HepG2 (cell line): Measurements from ENCODE around the gene HES6. TPM values are rescaled to one million over a fixed set of nuclear protein-coding genes. Genes with fewer than 3 reads are reported as not detected.

Source experiments
- ATF7 ChIP-seq, 2 experiments: fragments of 450-650 bp in 1 of 2; sonication (generic) in 1 of 2; formaldehyde crosslinking in 1 of 2; IDR thresholded peaks; 2 replicates each; pipeline versions ENCODE4 v1.4.0 to v1.6.1; 2016 to 2020; ENCODE audit warnings: antibody characterized with exemption in 1 of 2, mild to moderate bottlenecking in 1 of 2, missing genetic modification reagents in 1 of 2
- BCLAF1 ChIP-seq: fragments of 450-650 bp; IDR thresholded peaks from 2 replicates; pipeline ENCODE4 v1.6.1; 2017; ENCODE audit warnings: mild to moderate bottlenecking
- CCDC6 ChIP-seq: sonication (generic); formaldehyde crosslinking; IDR thresholded peaks from 2 replicates; pipeline ENCODE4 v1.8.1; 2022; ENCODE audit warnings: mild to moderate bottlenecking, missing genetic modification reagents, moderate library complexity
- FOXO4 ChIP-seq: sonication (generic); formaldehyde crosslinking; conservative IDR thresholded peaks from 2 replicates; pipeline ENCODE4 v1.8.1; 2023; ENCODE audit warnings: missing genetic modification reagents
- GMEB1 ChIP-seq: sonication (generic); formaldehyde crosslinking; IDR thresholded peaks from 2 replicates; pipeline ENCODE4 v1.5.1; 2020; ENCODE audit warnings: missing genetic modification reagents, mild to moderate bottlenecking, borderline replicate concordance
- HMG20A ChIP-seq: IDR thresholded peaks from 2 replicates; pipeline ENCODE4 v1.6.1; 2016; ENCODE audit warnings: borderline replicate concordance
- KLF6 ChIP-seq: IDR thresholded peaks from 2 replicates; pipeline ENCODE4 v1.8.0; 2016; ENCODE audit warnings: missing biosample characterization, missing genetic modification reagents
- NR2F2 ChIP-seq: IDR thresholded peaks from 2 replicates; pipeline ENCODE4 v1.6.1; 2012; ENCODE audit warnings: low read depth, inconsistent platforms, borderline replicate concordance
- PAF1 ChIP-seq: IDR thresholded peaks from 2 replicates; pipeline ENCODE4 v1.6.1; 2016; ENCODE audit warnings: missing genetic modification reagents, missing compliant biosample characterization
- TBX2 ChIP-seq: sonication (generic); formaldehyde crosslinking; IDR thresholded peaks from 2 replicates; pipeline ENCODE4 v1.5.0; 2020; ENCODE audit warnings: missing genetic modification reagents, mild to moderate bottlenecking, borderline replicate concordance
- TCF7 ChIP-seq: sonication (generic); IDR thresholded peaks from 2 replicates; pipeline ENCODE4 v1.6.1; 2016; ENCODE audit warnings: antibody characterized with exemption, low read depth
- THRA ChIP-seq: sonication (generic); formaldehyde crosslinking; IDR thresholded peaks from 2 replicates; pipeline ENCODE4 v1.4.0; 2020; ENCODE audit warnings: missing genetic modification reagents, borderline replicate concordance
- ZBTB33 ChIP-seq: sonication (generic); formaldehyde crosslinking; IDR thresholded peaks from 2 replicates; pipeline ENCODE4 v1.4.0; 2020; ENCODE audit warnings: missing genetic modification reagents
- ZBTB37 ChIP-seq: sonication (generic); formaldehyde crosslinking; IDR thresholded peaks from 2 replicates; pipeline ENCODE4 v1.4.0; 2020; ENCODE audit warnings: mild to moderate bottlenecking, missing genetic modification reagents
- ZC3H13 ChIP-seq: sonication (generic); formaldehyde crosslinking; IDR thresholded peaks from 2 replicates; pipeline ENCODE4 v1.8.1; 2023; ENCODE audit warnings: mild to moderate bottlenecking, missing genetic modification reagents, moderate library complexity
- ZNF567 ChIP-seq: sonication (generic); formaldehyde crosslinking; IDR thresholded peaks from 2 replicates; pipeline ENCODE4 v1.8.1; 2023; ENCODE audit warnings: mild to moderate bottlenecking, missing genetic modification reagents, borderline replicate concordance
- ZNF644 ChIP-seq: IDR thresholded peaks from 2 replicates; pipeline ENCODE4 v1.6.1; 2016; ENCODE audit warnings: low read depth
- ZNF761 ChIP-seq: sonication (generic); formaldehyde crosslinking; conservative IDR thresholded peaks from 2 replicates; pipeline ENCODE4 v1.4.0; 2020; ENCODE audit warnings: mild to moderate bottlenecking, missing genetic modification reagents
- ZSCAN12 ChIP-seq: sonication (generic); formaldehyde crosslinking; IDR thresholded peaks from 2 replicates; pipeline ENCODE4 v1.9.0; 2021; ENCODE audit warnings: mild to moderate bottlenecking, missing genetic modification reagents
- polyA plus RNA-seq, 8 experiments: library from polyadenylated mRNA; depleted of rRNA in 3 of 8; stranded (reverse) in 7 of 8; unstranded in 1 of 8; fragments of >200 nt; fragmentation: Illumina TruSeq in 4 of 8; extraction: Trizol in 4 of 8; gene quantifications; 2 replicates each; pipeline versions ENCODE4 v1.2.1 to v1.2.3, GENCODE V29; 2011 to 2016; ENCODE audit warnings: low read depth in 4 of 8, missing spikeins in 1 of 8, mixed read lengths in 1 of 8; ENCODE audit not compliant: insufficient read depth in 1 of 8
- total RNA-seq, 5 experiments: library from RNA; depleted of rRNA; stranded (reverse); fragments of >200 nt; fragmentation: Illumina TruSeq; extraction: Trizol; gene quantifications; 2 replicates each; pipeline ENCODE4 v1.2.3, GENCODE V29; 2016; ENCODE audit warnings: low read depth in 1 of 5

HES6 gene
- total and polyA plus RNA-seq, 2 of the 13 experiments (the other 11 are each of a cell fraction or from before 2014, with no cell fraction given) = 19.5 to 82.8 TPM

GRCh38 chr2:238285653-238286082 lies 45.8 kb upstream of the HES6 start (continued):
- TF ChIP-seq GMEB1 = 0 out of 2 replicates have a peak, but pooled peaks have one; percentile 45
- no peak for TF ChIP-seq PAF1 (CRISPR knock-in tag)
- no peak for TF ChIP-seq BCLAF1
- TF ChIP-seq ATF7 (IDR thresholded peaks at IDR 0.05) = no peak; the same call in 1 of the 2 replicates
- 0 out of 2 replicates have a peak, but pooled peaks have one; percentile 46 for TF ChIP-seq ATF7 (CRISPR knock-in tag; IDR thresholded peaks at IDR 0.05)
- 0 out of 2 replicates have a peak, but pooled peaks have one; percentile 57 for TF ChIP-seq CCDC6 (CRISPR knock-in tag)
- TF ChIP-seq TBX2 (CRISPR knock-in tag) = no peak
- no peak for TF ChIP-seq ZNF761 (CRISPR knock-in tag)
- TF ChIP-seq FOXO4 = no peak
- no peak for TF ChIP-seq ZBTB37 (CRISPR knock-in tag)
- peak; percentile 30; the same call in 1 of the 2 replicates for TF ChIP-seq TCF7
- TF ChIP-seq NR2F2 = no peak
- TF ChIP-seq ZBTB33 (CRISPR knock-in tag) = 0 out of 2 replicates have a peak, but pooled peaks have one; percentile 27
- 0 out of 2 replicates have a peak, but pooled peaks have one; percentile 14 for TF ChIP-seq ZNF644 (CRISPR knock-in tag)
- TF ChIP-seq ZSCAN12 (CRISPR knock-in tag) = no peak
- no peak for TF ChIP-seq ZC3H13
- TF ChIP-seq HMG20A (CRISPR knock-in tag) = peak; percentile 45; the same call in 1 of the 2 replicates
- TF ChIP-seq KLF6 (CRISPR knock-in tag) = 0 out of 2 replicates have a peak, but pooled peaks have one; percentile 59
- TF ChIP-seq ZNF567 (CRISPR knock-in tag) = no peak
- peak; percentile 70 for TF ChIP-seq THRA (CRISPR knock-in tag)
